HG03432 (cell line): ENCODE measurements around the gene FAM13B.
A peak's percentile ranks its signal among the peaks of the same experiment; 100 is the strongest.
"Not testable (repeated sequence)": the region's sequence is repeated elsewhere in the genome, so short reads cannot be mapped to it uniquely, and the experiment has no call there.

ENCODE experiments used
- ATAC-seq: cut with Tn5 transposase; IDR thresholded peaks from one replicate; pipeline ENCODE4 v1.9.1; 2021; ENCODE audit warnings: mild to moderate bottlenecking, moderate library complexity; ENCODE audit not compliant: unreplicated experiment

FAM13B gene

GRCh38 chr5:138035605-138036537 is 3.0 kb upstream of the FAM13B start:
- ATAC-seq = peak; percentile 33

GRCh38 chr5:138033907-138034306 is 1.0 kb upstream of the FAM13B start:
- no peak for ATAC-seq

- ATAC-seq = peak; percentile 13
Measured at GRCh38 chr5:138033386-138033808, 518 bp upstream of the FAM13B start.

GRCh38 chr5:138032028-138032571 is 779 bp downstream of the FAM13B start:
- ATAC-seq = peak; percentile 44

GRCh38 chr5:138029944-138030343 is 2.9 kb downstream of the FAM13B start:
- ATAC-seq = no peak

- no peak for ATAC-seq
Measured at GRCh38 chr5:138029501-138029900, 3.4 kb downstream of the FAM13B start.

GRCh38 chr5:138028971-138029365 is 3.9 kb downstream of the FAM13B start:
- ATAC-seq = no peak

- not testable (repeated sequence) for ATAC-seq
Measured at GRCh38 chr5:138028262-138028970, 4.5 kb downstream of the FAM13B start.

- ATAC-seq = not testable (repeated sequence)
Measured at GRCh38 chr5:138026793-138027192, 6.1 kb downstream of the FAM13B start.

GRCh38 chr5:138025285-138025684 is 7.6 kb downstream of the FAM13B start:
- ATAC-seq = no peak

GRCh38 chr5:138024117-138024516 is 8.8 kb downstream of the FAM13B start:
- no peak for ATAC-seq

- no peak for ATAC-seq
Measured at GRCh38 chr5:138022912-138023311, 10.0 kb downstream of the FAM13B start.

- ATAC-seq = no peak
Measured at GRCh38 chr5:138021771-138022170, 11.1 kb downstream of the FAM13B start.

- ATAC-seq = no peak
Measured at GRCh38 chr5:138018849-138019248, 14.0 kb downstream of the FAM13B start.

- no peak for ATAC-seq
Measured at GRCh38 chr5:138015916-138016315, 17.0 kb downstream of the FAM13B start.

GRCh38 chr5:138011991-138012390 is 20.9 kb downstream of the FAM13B start:
- no peak for ATAC-seq

- no peak for ATAC-seq
Measured at GRCh38 chr5:138000102-138000723, 32.7 kb downstream of the FAM13B start.

GRCh38 chr5:137997726-137998213 is 35.1 kb downstream of the FAM13B start:
- ATAC-seq = peak; percentile 76

- ATAC-seq = no peak
Measured at GRCh38 chr5:137995749-137996128, 37.1 kb downstream of the FAM13B start.

GRCh38 chr5:137995077-137995748 is 37.7 kb downstream of the FAM13B start:
- ATAC-seq = no peak
